Type B pancreatic cell (in vitro differentiated cells): ENCODE data around the gene STK4. TPM values are rescaled to one million over a fixed set of nuclear protein-coding genes. Genes with fewer than 3 reads are reported as not detected.
A peak's percentile ranks its signal among the peaks of the same experiment; 100 is the strongest.

Experiments used
- DNase-seq: peaks from one replicate; pipeline ENCODE4 v3.0.0; 2021; ENCODE audit warnings: mixed read lengths; ENCODE audit not compliant: unreplicated experiment; ENCODE audit errors: extremely low spot score
- H3K27ac Mint-ChIP-seq: 2 replicates; pipeline ENCODE4 v1.8.0; 2021; ENCODE audit warnings: mild to moderate bottlenecking, mixed read lengths
- H3K27me3 Mint-ChIP-seq: 2 replicates; pipeline ENCODE4 v1.8.0; 2021; ENCODE audit warnings: mixed read lengths
- H3K36me3 Mint-ChIP-seq: 2 replicates; pipeline ENCODE4 v1.8.0; 2021; ENCODE audit warnings: mixed read lengths
- H3K4me1 Mint-ChIP-seq: one replicate; pipeline ENCODE4 v1.8.0; 2021; ENCODE audit warnings: mixed read lengths; ENCODE audit not compliant: unreplicated experiment
- H3K4me3 Mint-ChIP-seq: 2 replicates; pipeline ENCODE4 v1.8.0; 2021; ENCODE audit warnings: mild to moderate bottlenecking, mixed read lengths
- H3K9me3 Mint-ChIP-seq: 2 replicates; pipeline ENCODE4 v1.8.0; 2021; ENCODE audit warnings: mixed read lengths
- CTCF ChIP-seq: fragments of 200-600 bp; sonication (generic); conservative IDR thresholded peaks from 2 replicates; pipeline ENCODE4 v1.5.0; 2021; ENCODE audit warnings: antibody characterized with exemption, mild to moderate bottlenecking
- total RNA-seq: library from RNA; stranded (reverse); gene quantifications from 2 replicates; pipeline ENCODE4 v1.2.1, GENCODE V29; 2021; ENCODE audit warnings: low replicate concordance

Gene STK4
- total RNA-seq, 1 donor from 2014 or later, result 32.6 TPM

GRCh38 chr20:45090481-45090880 is 124.2 kb downstream of the STK4 start:
- Mint-ChIP-seq H3K4me1 (peaks cover 12% of the 10 kb centered on the region), H3K27ac (no peak overlapping the region), H3K27me3 (no peaks in the 10 kb centered on the region), H3K4me3 (no peak overlapping the region), H3K36me3 (peaks cover 5% of the 10 kb centered on the region), H3K9me3 (no peaks in the 10 kb centered on the region)
- TF ChIP-seq CTCF, result no peak
- no peak for DNase-seq

GRCh38 chr20:45091366-45091765 is 125.1 kb downstream of the STK4 start:
- peaks cover 4% of the 10 kb centered on the region for H3K36me3 Mint-ChIP-seq
- no peak for DNase-seq
- no peak overlapping the region for H3K4me3 Mint-ChIP-seq
- H3K4me1 Mint-ChIP-seq, result peaks cover 12% of the 10 kb centered on the region
- TF ChIP-seq CTCF, result no peak
- H3K9me3 Mint-ChIP-seq, result no peaks in the 10 kb centered on the region
- H3K27me3 Mint-ChIP-seq, result peaks cover 5% of the 10 kb centered on the region
- H3K27ac Mint-ChIP-seq, result no peak overlapping the region

GRCh38 chr20:45092898-45093297 is 126.6 kb downstream of the STK4 start:
- no peak for TF ChIP-seq CTCF
- peaks cover 4% of the 10 kb centered on the region for H3K4me1 Mint-ChIP-seq
- no peak overlapping the region for H3K4me3 Mint-ChIP-seq
- H3K9me3 Mint-ChIP-seq, result no peaks in the 10 kb centered on the region
- DNase-seq, result no peak
- no peak overlapping the region for H3K27ac Mint-ChIP-seq
- H3K36me3 Mint-ChIP-seq, result no peaks in the 10 kb centered on the region
- H3K27me3 Mint-ChIP-seq, result peaks cover 19% of the 10 kb centered on the region

DNA sequence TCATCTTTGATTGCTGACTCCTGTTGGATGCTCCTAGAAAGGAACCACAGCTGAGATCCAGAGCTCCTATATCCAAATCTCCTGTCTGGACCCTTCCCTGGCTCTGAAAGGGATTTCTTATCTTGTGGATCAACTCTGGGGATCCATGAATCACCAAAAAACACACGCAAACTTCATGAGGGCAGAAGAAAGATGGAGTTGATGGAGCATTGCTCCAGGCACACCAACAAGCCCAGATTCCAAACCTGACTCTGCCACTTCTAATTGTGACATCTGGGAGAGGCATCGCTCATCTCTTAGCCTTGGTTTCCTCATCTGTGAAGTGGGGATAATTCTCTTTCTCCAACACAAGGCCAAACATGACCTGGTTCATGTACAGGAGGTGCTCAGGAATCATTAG is 127.9 kb downstream of the STK4 start:
- H3K4me3 Mint-ChIP-seq, result no peak overlapping the region
- H3K9me3 Mint-ChIP-seq, result no peaks in the 10 kb centered on the region
- DNase-seq, result no peak
- TF ChIP-seq CTCF, result no peak
- no peaks in the 10 kb centered on the region for H3K36me3 Mint-ChIP-seq
- H3K27me3 Mint-ChIP-seq, result peaks cover 26% of the 10 kb centered on the region
- no peak overlapping the region for H3K27ac Mint-ChIP-seq
- H3K4me1 Mint-ChIP-seq, result no peaks in the 10 kb centered on the region

DNA sequence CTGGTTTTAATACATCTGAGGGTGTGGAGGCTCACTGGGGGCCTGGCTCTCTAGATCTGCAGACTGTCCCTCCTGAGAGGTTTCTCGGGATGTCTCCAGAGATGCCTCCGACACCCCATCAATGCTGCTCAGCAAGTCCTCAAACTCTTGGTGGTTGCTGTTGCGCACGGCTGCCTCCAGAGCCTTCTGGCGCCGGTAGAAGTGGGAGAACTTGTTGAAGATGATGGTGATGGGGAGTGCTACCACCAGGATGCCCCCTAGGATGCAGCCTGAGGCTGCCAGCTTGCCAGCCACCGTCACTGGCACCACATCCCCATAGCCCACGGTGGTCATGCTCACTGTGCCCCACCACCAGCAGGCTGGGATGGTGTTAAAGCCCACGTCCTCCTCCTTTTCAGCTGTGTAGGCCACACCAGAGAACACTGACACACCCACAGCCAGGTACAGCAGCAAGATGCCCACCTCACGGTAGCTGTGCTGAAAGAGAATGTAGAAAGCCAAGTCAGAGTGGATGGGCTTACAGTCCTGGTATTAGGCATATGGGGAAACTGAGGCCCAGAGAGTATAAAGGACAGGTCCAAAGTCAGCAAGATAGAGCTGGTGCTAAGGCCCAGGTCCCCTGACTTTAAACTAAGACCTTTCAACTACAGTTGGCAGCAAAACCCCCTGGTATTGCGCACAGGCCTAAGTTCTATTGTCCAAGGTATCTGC is 128.7 kb downstream of the STK4 start:
- no peak for DNase-seq
- Mint-ChIP-seq H3K27ac (no peak overlapping the region), H3K27me3 (peaks cover 34% of the 10 kb centered on the region), H3K36me3 (no peaks in the 10 kb centered on the region), H3K4me1 (no peaks in the 10 kb centered on the region), H3K9me3 (no peaks in the 10 kb centered on the region), H3K4me3 (no peak overlapping the region)
- no peak for TF ChIP-seq CTCF

DNA sequence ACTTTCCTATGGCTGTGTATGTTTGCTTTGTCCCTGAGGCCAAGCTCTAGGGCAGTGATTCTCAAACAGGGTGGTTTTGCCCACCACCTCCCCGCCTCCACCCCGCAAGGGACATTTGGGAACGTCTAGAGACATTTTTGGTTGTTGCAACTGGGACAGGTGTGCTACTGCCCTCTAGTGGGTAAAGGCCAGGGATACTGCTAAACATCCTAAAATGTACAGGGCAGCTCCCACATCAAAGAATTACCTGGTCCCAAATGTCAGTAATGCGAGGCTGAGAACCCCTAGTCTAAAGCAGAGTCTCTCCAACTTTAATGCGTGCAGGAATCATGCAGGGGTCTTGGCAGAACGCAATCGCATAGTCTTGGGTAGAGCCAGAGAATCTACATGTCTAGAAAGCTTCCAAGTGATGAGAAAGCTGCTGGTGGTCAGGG is 129.5 kb downstream of the STK4 start:
- H3K9me3 Mint-ChIP-seq, result no peaks in the 10 kb centered on the region
- H3K36me3 Mint-ChIP-seq, result no peaks in the 10 kb centered on the region
- no peaks in the 10 kb centered on the region for H3K4me1 Mint-ChIP-seq
- no peak overlapping the region for H3K27ac Mint-ChIP-seq
- no peak for DNase-seq
- H3K27me3 Mint-ChIP-seq, result peaks cover 40% of the 10 kb centered on the region
- H3K4me3 Mint-ChIP-seq, result no peak overlapping the region
- TF ChIP-seq CTCF, result peak; percentile 86
